Activated T-cell treated with anti-CD3 and anti-CD28 coated beads for 24 hours (primary cell): ENCODE measurements around the gene SLC29A4.
"Not testable (repeated sequence)": the region's sequence is repeated elsewhere in the genome, so short reads cannot be mapped to it uniquely, and the experiment has no call there.

Source experiments
- DNase-seq: peaks from one replicate; pipeline ENCODE4 v3.0.0-alpha.2; 2020; ENCODE audit warnings: low read depth

The SLC29A4 gene

GRCh38 chr7:5323800-5324781, 41.3 kb downstream of the SLC29A4 start:
- DNase-seq, result not testable (repeated sequence)

GRCh38 chr7:5324961-5325360, 42.2 kb downstream of the SLC29A4 start:
- DNase-seq, result no peak

GRCh38 chr7:5330288-5330687, 47.5 kb downstream of the SLC29A4 start:
- DNase-seq, result no peak

GRCh38 chr7:5332579-5332978, 49.8 kb downstream of the SLC29A4 start:
- DNase-seq, result no peak

GRCh38 chr7:5333121-5334045, 50.6 kb downstream of the SLC29A4 start:
- no peak for DNase-seq

- DNase-seq, result no peak
Measured at GRCh38 chr7:5334671-5335070, 51.9 kb downstream of the SLC29A4 start.

GRCh38 chr7:5337047-5337446, 54.3 kb downstream of the SLC29A4 start:
- no peak for DNase-seq

GRCh38 chr7:5339955-5340354, 57.2 kb downstream of the SLC29A4 start:
- no peak for DNase-seq

- no peak for DNase-seq
Measured at GRCh38 chr7:5342631-5343030, 59.9 kb downstream of the SLC29A4 start.

- no peak for DNase-seq
Measured at GRCh38 chr7:5343884-5344283, 61.1 kb downstream of the SLC29A4 start.

GRCh38 chr7:5344342-5344741, 61.6 kb downstream of the SLC29A4 start:
- DNase-seq, result no peak

- no peak for DNase-seq
Measured at GRCh38 chr7:5345171-5345570, 62.4 kb downstream of the SLC29A4 start.

- DNase-seq, result no peak
Measured at GRCh38 chr7:5345671-5346070, 62.9 kb downstream of the SLC29A4 start.

GRCh38 chr7:5348134-5349004, 65.6 kb downstream of the SLC29A4 start:
- no peak for DNase-seq

- DNase-seq, result no peak
Measured at GRCh38 chr7:5349005-5349380, 66.2 kb downstream of the SLC29A4 start.

- no peak for DNase-seq
Measured at GRCh38 chr7:5349437-5350173, 66.9 kb downstream of the SLC29A4 start.

GRCh38 chr7:5350174-5350463, 67.4 kb downstream of the SLC29A4 start:
- DNase-seq, result no peak

- no peak for DNase-seq
Measured at GRCh38 chr7:5350600-5351385, 68.0 kb downstream of the SLC29A4 start.

GRCh38 chr7:5351507-5352265, 68.9 kb downstream of the SLC29A4 start:
- DNase-seq, result no peak
